IMR-90 (cell line): ENCODE results near the gene CAPN9. TPM values are rescaled to one million over a fixed set of nuclear protein-coding genes. Genes with fewer than 3 reads are reported as not detected.

Experiments used
- ATAC-seq: fragments of 200-7000 bp; cut with Tn5 transposase; 2 replicates; pipeline ENCODE4 v1.9.1; 2020; ENCODE audit warnings: low read depth, mild to moderate bottlenecking, moderate library complexity
- BruUV-seq: library from RNA; stranded (reverse); fragments of 400-500 nt; replicated peaks from 2 replicates; lab custom pipeline; 2021; lab: Mats Ljungman, UMichigan
- CTCF ChIA-PET: fragments of 300-600 bp; formaldehyde crosslinking; extraction: SDS; loops from one replicate; lab custom pipeline; 2021; ENCODE audit warnings: antibody characterized with exemption; lab: Yijun Ruan, JAX
- POLR2A ChIA-PET: fragments of 300-600 bp; sonication (Branson Sonifier 250); formaldehyde crosslinking; loops from one replicate; lab custom pipeline; 2022; ENCODE audit warnings: antibody characterized with exemption; ENCODE audit not compliant: unreplicated experiment; lab: Charles Lee
- DNase-seq: peaks from one replicate; pipeline ENCODE4 v3.0.0; 2013
- H2AFZ ChIP-seq: replicated peaks from 2 replicates; pipeline ENCODE3; 2013; ENCODE audit warnings: low read length, mild to moderate bottlenecking; ENCODE audit not compliant: poor library complexity
- H2AK5ac ChIP-seq: 2 replicates; pipeline ENCODE4 v1.6.1; 2013; ENCODE audit warnings: low read depth, low read length, inconsistent platforms
- H2AK9ac ChIP-seq: replicated peaks from 2 replicates; pipeline ENCODE3; 2013; ENCODE audit warnings: mild to moderate bottlenecking, low read depth, low read length, moderate library complexity; ENCODE audit not compliant: poor library complexity
- H2BK120ac ChIP-seq: 2 replicates; pipeline ENCODE4 v1.6.1; 2013; ENCODE audit warnings: low read depth, low read length, inconsistent platforms
- H2BK15ac ChIP-seq: 3 replicates; pipeline ENCODE4 v1.6.1; 2013; ENCODE audit warnings: low read depth, low read length, inconsistent platforms
- H2BK20ac ChIP-seq: 2 replicates; pipeline ENCODE4 v1.6.1; 2013; ENCODE audit warnings: low read depth, mild to moderate bottlenecking, inconsistent platforms, low read length, moderate library complexity
- H2BK5ac ChIP-seq: 2 replicates; pipeline ENCODE4 v1.6.1; 2013; ENCODE audit warnings: mild to moderate bottlenecking, low read depth, low read length, inconsistent platforms; ENCODE audit not compliant: poor library complexity, severe bottlenecking
- H3K14ac ChIP-seq: replicated peaks from 2 replicates; pipeline ENCODE4 v1.6.1; 2013; ENCODE audit warnings: low read depth, low read length, inconsistent platforms
- H3K18ac ChIP-seq: 2 replicates; pipeline ENCODE4 v1.6.1; 2013; ENCODE audit warnings: low read depth, low read length, control low read depth
- H3K23ac ChIP-seq: 2 replicates; pipeline ENCODE4 v1.6.1; 2013; ENCODE audit warnings: low read depth, low read length, inconsistent platforms
- H3K27ac ChIP-seq: 2 replicates; pipeline ENCODE4 v1.5.1; 2013; ENCODE audit warnings: mild to moderate bottlenecking, control low read depth, low read length; ENCODE audit not compliant: insufficient read depth
- H3K27me3 ChIP-seq: 2 replicates; pipeline ENCODE4 v1.6.1; 2013; ENCODE audit warnings: low read length; ENCODE audit not compliant: control insufficient read depth, insufficient read depth
- H3K36me3 ChIP-seq: 2 replicates; pipeline ENCODE4 v1.6.1; 2013; ENCODE audit warnings: low read length, mixed read lengths; ENCODE audit not compliant: control insufficient read depth, insufficient read depth
- H3K4ac ChIP-seq: 2 replicates; pipeline ENCODE4 v1.6.1; 2013; ENCODE audit warnings: low read depth, low read length, inconsistent platforms
- H3K4me1 ChIP-seq: 2 replicates; pipeline ENCODE4 v1.6.1; 2013; ENCODE audit warnings: low read length, mixed read lengths; ENCODE audit not compliant: control insufficient read depth, insufficient read depth
- H3K4me2 ChIP-seq: 2 replicates; pipeline ENCODE4 v1.6.1; 2013; ENCODE audit warnings: low read depth, mild to moderate bottlenecking, control low read depth, low read length, moderate library complexity
- H3K4me3 ChIP-seq: 2 replicates; pipeline ENCODE4 v1.5.1; 2013; ENCODE audit warnings: low read depth, mild to moderate bottlenecking, control low read depth, low read length, moderate library complexity; ENCODE audit not compliant: insufficient read depth
- H3K56ac ChIP-seq: 2 replicates; pipeline ENCODE4 v1.6.1; 2013; ENCODE audit warnings: low read length, inconsistent platforms; ENCODE audit not compliant: insufficient read depth; ENCODE audit errors: extremely low read depth
- H3K79me1 ChIP-seq, 2 experiments: 2 replicates each; pipeline ENCODE4 v1.6.1; 2013; ENCODE audit warnings: low read length in 2 of 2, inconsistent platforms in 1 of 2, low read depth in 1 of 2
- H3K9ac ChIP-seq: 2 replicates; pipeline ENCODE4 v1.6.1; 2013; ENCODE audit warnings: low read depth, low read length, control low read depth
- H3K9me1 ChIP-seq: 2 replicates; pipeline ENCODE4 v1.6.1; 2013; ENCODE audit warnings: low read length, inconsistent platforms; ENCODE audit not compliant: insufficient read depth
- H3K9me3 ChIP-seq: 2 replicates; pipeline ENCODE4 v1.6.1; 2013; ENCODE audit warnings: low read length; ENCODE audit not compliant: control insufficient read depth, insufficient read depth
- H4K20me1 ChIP-seq: 2 replicates; pipeline ENCODE4 v1.6.1; 2013; ENCODE audit warnings: low read length, inconsistent platforms; ENCODE audit not compliant: insufficient read depth
- H4K5ac ChIP-seq: 2 replicates; pipeline ENCODE4 v1.6.1; 2013; ENCODE audit warnings: mild to moderate bottlenecking, low read depth, low read length, control low read depth
- H4K8ac ChIP-seq, 2 experiments: 2 replicates each; pipeline ENCODE4 v1.6.1; 2013; ENCODE audit warnings: low read depth in 2 of 2, low read length in 2 of 2, control low read depth in 1 of 2, inconsistent platforms in 1 of 2
- H4K91ac ChIP-seq: 2 replicates; pipeline ENCODE4 v1.6.1; 2013; ENCODE audit warnings: low read depth, low read length, inconsistent platforms; ENCODE audit not compliant: insufficient read depth
- MAFK ChIP-seq: IDR thresholded peaks from 2 replicates; pipeline ENCODE4 v1.6.1; 2012; ENCODE audit warnings: low read depth, low read length, improper control_type of control experiment
- RAD21 ChIP-seq: IDR thresholded peaks from 2 replicates; pipeline ENCODE4 v1.6.1; 2012; ENCODE audit warnings: low read length, improper control_type of control experiment
- RCOR1 ChIP-seq: IDR thresholded peaks from 2 replicates; pipeline ENCODE4 v1.6.1; 2012; ENCODE audit warnings: mild to moderate bottlenecking, low read length, improper control_type of control experiment; ENCODE audit not compliant: insufficient replicate concordance
- RFX5 ChIP-seq: IDR thresholded peaks from 2 replicates; pipeline ENCODE4 v1.8.0; 2012; ENCODE audit warnings: low read depth, mild to moderate bottlenecking, low read length, moderate library complexity
- USF2 ChIP-seq: fragments of 150-350 bp; IDR thresholded peaks from 2 replicates; pipeline ENCODE4 v1.6.1; 2017; ENCODE audit warnings: mild to moderate bottlenecking, antibody characterized with exemption, low read length, low read depth
- WGBS, 2 experiments: methylation state at CpG; one replicate each; pipeline versions ENCODE4 v1.1.5 to v1.1.7; 2013; ENCODE audit warnings: missing lambda C conversion rate in 2 of 2; ENCODE audit not compliant: insufficient read length in 1 of 2; ENCODE audit errors: extremely low coverage in 2 of 2; 5-methylcytosine and 5-hydroxymethylcytosine counted together
- dilution Hi-C: fragments of 300-500 bp; cut with HindIII; formaldehyde crosslinking; loops from one replicate; pipeline ENCODE4 v1.14.3; 2018; ENCODE audit warnings: low sequenced_read_pairs; ENCODE audit not compliant: unreplicated experiment
- in situ Hi-C: fragments of 300-500 bp; cut with MboI; formaldehyde crosslinking; loops from 3 replicates; pipeline ENCODE4 v1.14.3; 2019; ENCODE audit warnings: low sequenced_read_pairs, inconsistent platforms, mixed read lengths
- intact Hi-C: fragments of 100-400 bp; cut with micrococcal nuclease; formaldehyde crosslinking; loops from 2 replicates; pipeline ENCODE4 v1.10.0; 2022
- polyA plus RNA-seq, 3 experiments: library from polyadenylated mRNA; depleted of rRNA; stranded (reverse); fragments of >200 nt; gene quantifications; 2 replicates each; pipeline ENCODE4 v1.2.3, GENCODE V29; 2012; ENCODE audit warnings: low replicate concordance in 1 of 3
- total RNA-seq: library from RNA; depleted of rRNA; stranded (reverse); fragments of >200 nt; gene quantifications from 2 replicates; pipeline ENCODE4 v1.2.3, GENCODE V29; 2012

The CAPN9 gene
- total and polyA plus RNA-seq, 2 of the 4 experiments (the other 2 are of a cell fraction), result not detected

- Histone ChIP-seq H3K14ac (no peak overlapping the region), H3K4me2 (no peak overlapping the region), H3K9ac (no peak overlapping the region), H3K4me1 (peaks cover 9% of the 10 kb centered on the region; the same call in 1 of the 2 replicates), H3K23ac (no peak overlapping the region), H2BK20ac (no peak overlapping the region), H3K9me1 (no peaks in the 10 kb centered on the region), H2AK9ac (no peak overlapping the region), H2BK5ac (no peak overlapping the region), H2BK15ac (no peak overlapping the region), H3K27ac (no peak overlapping the region), H3K4me3 (no peak overlapping the region), H2AFZ (no peak overlapping the region), H3K27me3 (peaks cover 5% of the 10 kb centered on the region; the same call in 1 of the 2 replicates), H2BK120ac (no peak overlapping the region), H3K36me3 (no peaks in the 10 kb centered on the region), H4K91ac (no peak overlapping the region), H4K8ac (no peak overlapping the region), H3K79me1 (no peaks in the 10 kb centered on the region), H3K4ac (no peak overlapping the region), H2AK5ac (no peak overlapping the region), H3K56ac (no peak overlapping the region), H3K9me3 (no peaks in the 10 kb centered on the region), H4K20me1 (no peaks in the 10 kb centered on the region), H4K5ac (no peak overlapping the region), H3K18ac (no peak overlapping the region)
- dilution Hi-C loops, result no loop called here
- CTCF ChIA-PET, result no interaction called here
- POLR2A ChIA-PET, result no interaction called here
- no TSS peak for BruUV-seq
- ATAC-seq (no peak; the same call in 1 of the 2 replicates), DNase-seq (no peak)
- intact Hi-C loops, result no loop called here
- no peak for TF ChIP-seq USF2
- no peak for TF ChIP-seq MAFK
- no peak for TF ChIP-seq RAD21
- no peak for TF ChIP-seq RFX5
- TF ChIP-seq RCOR1, result no peak
- 59% methylated on average over 2 of the region's 2 CpGs; no CpG with 5 or more reads in 1 of the 2 experiments for WGBS, 2 experiments
- in situ Hi-C loops, result no loop called here
These were observed 3.3 kb upstream of the CAPN9 start for GRCh38 chr1:230743899-230744298.
